PC-9 (cell line): ENCODE measurements around the gene RTP5. TPM values are rescaled to one million over a fixed set of nuclear protein-coding genes. Genes with fewer than 3 reads are reported as not detected.

ENCODE experiments used
- BruUV-seq: library from RNA; stranded (reverse); fragments of 400-500 nt; replicated peaks from 2 replicates; lab custom pipeline; 2021; lab: Mats Ljungman, UMichigan
- CTCF ChIA-PET: fragments of 300-600 bp; sonication (Branson Sonifier 250); formaldehyde crosslinking; loops from one replicate; lab custom pipeline; 2022; ENCODE audit warnings: antibody characterized with exemption; lab: Charles Lee
- POLR2A ChIA-PET: fragments of 300-600 bp; sonication (Branson Sonifier 250); formaldehyde crosslinking; loops from one replicate; lab custom pipeline; 2022; ENCODE audit warnings: antibody characterized with exemption; ENCODE audit not compliant: unreplicated experiment; lab: Charles Lee
- DNase-seq, 2 experiments: peaks; one replicate each; pipeline versions ENCODE4 v3.0.0 to v3.0.0-alpha.2; 2015 to 2022; ENCODE audit warnings: mixed read lengths in 1 of 2
- H2AFZ ChIP-seq: fragments of 200-600 bp; sonication (generic); 2 replicates; pipeline ENCODE4 v1.8.1; 2017; ENCODE audit warnings: antibody characterized with exemption
- H3F3A ChIP-seq: fragments of 200-600 bp; sonication (generic); 2 replicates; pipeline ENCODE4 v1.8.1; 2017; ENCODE audit warnings: antibody characterized with exemption, mild to moderate bottlenecking, low read depth; ENCODE audit not compliant: insufficient read depth
- H3K27ac ChIP-seq: fragments of 200-600 bp; sonication (generic); 2 replicates; pipeline ENCODE4 v1.6.1; 2016; ENCODE audit warnings: mixed run types
- H3K27me3 ChIP-seq: fragments of 200-600 bp; sonication (generic); 2 replicates; pipeline ENCODE4 v1.6.1; 2016; ENCODE audit warnings: low read depth, mixed run types; ENCODE audit not compliant: insufficient read depth
- H3K36me3 ChIP-seq: fragments of 200-600 bp; sonication (generic); 2 replicates; pipeline ENCODE4 v1.6.1; 2016; ENCODE audit warnings: low read depth, mixed run types
- H3K4me1 ChIP-seq: fragments of 200-600 bp; sonication (generic); replicated peaks from 2 replicates; pipeline ENCODE4 v1.6.1; 2016; ENCODE audit warnings: mixed run types; ENCODE audit not compliant: insufficient read depth
- H3K4me2 ChIP-seq: fragments of 200-600 bp; sonication (generic); 2 replicates; pipeline ENCODE4 v1.6.1; 2017; ENCODE audit warnings: mixed run types
- H3K4me3 ChIP-seq: fragments of 200-600 bp; sonication (generic); 2 replicates; pipeline ENCODE4 v1.6.1; 2016; ENCODE audit warnings: mixed run types
- H3K79me2 ChIP-seq: fragments of 200-600 bp; sonication (generic); 2 replicates; pipeline ENCODE4 v1.6.1; 2017; ENCODE audit warnings: low read depth, mixed run types
- H3K9me2 ChIP-seq: fragments of 200-600 bp; sonication (generic); 2 replicates; pipeline ENCODE4 v1.8.1; 2017; ENCODE audit warnings: mild to moderate bottlenecking; ENCODE audit not compliant: insufficient read depth
- H3K9me3 ChIP-seq: fragments of 200-600 bp; sonication (generic); 2 replicates; pipeline ENCODE4 v1.8.1; 2016; ENCODE audit warnings: low read depth; ENCODE audit not compliant: insufficient read depth
- H4K20me1 ChIP-seq: fragments of 200-600 bp; sonication (generic); 2 replicates; pipeline ENCODE4 v1.8.1; 2017; ENCODE audit not compliant: insufficient read depth
- EZH2 ChIP-seq: fragments of 200-600 bp; sonication (generic); IDR thresholded peaks from 2 replicates; pipeline ENCODE4 v1.8.0; 2017; ENCODE audit warnings: antibody characterized with exemption, low read depth
- intact Hi-C: fragments of 100-400 bp; cut with micrococcal nuclease; formaldehyde crosslinking; loops from one replicate; pipeline ENCODE4 v1.10.0; 2022; ENCODE audit not compliant: unreplicated experiment
- total RNA-seq: library from RNA; stranded (reverse); gene quantifications from 2 replicates; pipeline ENCODE4 v1.2.3, GENCODE V29; 2021
- TF ChIP-seq, protein P1 (sequence below): fragments of 200-600 bp; sonication (generic); conservative IDR thresholded peaks from 2 replicates; pipeline ENCODE4 v1.6.1; 2017; ENCODE audit warnings: mixed run types, antibody characterized with exemption, mild to moderate bottlenecking, moderate library complexity

RTP5 gene
- total RNA-seq, 1 experiment from 2014 or later, result not detected

GRCh38 chr2:241834527-241835210 lies 34.9 kb upstream of the RTP5 start:
- no peak overlapping the region for H3K27ac ChIP-seq

GRCh38 chr2:241835611-241836010 lies 33.9 kb upstream of the RTP5 start:
- H3K4me2 ChIP-seq, result no peak overlapping the region
- H3K4me1 ChIP-seq, result peaks cover 4% of the 10 kb centered on the region; the same call in 1 of the 2 replicates
- no peak for DNase-seq
- ChIA-PET POLR2A (no interaction called here), CTCF (no interaction called here)
- no TSS peak for BruUV-seq
- TF ChIP-seq, protein P1, sequence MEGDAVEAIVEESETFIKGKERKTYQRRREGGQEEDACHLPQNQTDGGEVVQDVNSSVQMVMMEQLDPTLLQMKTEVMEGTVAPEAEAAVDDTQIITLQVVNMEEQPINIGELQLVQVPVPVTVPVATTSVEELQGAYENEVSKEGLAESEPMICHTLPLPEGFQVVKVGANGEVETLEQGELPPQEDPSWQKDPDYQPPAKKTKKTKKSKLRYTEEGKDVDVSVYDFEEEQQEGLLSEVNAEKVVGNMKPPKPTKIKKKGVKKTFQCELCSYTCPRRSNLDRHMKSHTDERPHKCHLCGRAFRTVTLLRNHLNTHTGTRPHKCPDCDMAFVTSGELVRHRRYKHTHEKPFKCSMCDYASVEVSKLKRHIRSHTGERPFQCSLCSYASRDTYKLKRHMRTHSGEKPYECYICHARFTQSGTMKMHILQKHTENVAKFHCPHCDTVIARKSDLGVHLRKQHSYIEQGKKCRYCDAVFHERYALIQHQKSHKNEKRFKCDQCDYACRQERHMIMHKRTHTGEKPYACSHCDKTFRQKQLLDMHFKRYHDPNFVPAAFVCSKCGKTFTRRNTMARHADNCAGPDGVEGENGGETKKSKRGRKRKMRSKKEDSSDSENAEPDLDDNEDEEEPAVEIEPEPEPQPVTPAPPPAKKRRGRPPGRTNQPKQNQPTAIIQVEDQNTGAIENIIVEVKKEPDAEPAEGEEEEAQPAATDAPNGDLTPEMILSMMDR, result no peak
- TF ChIP-seq EZH2, result no peak
- H4K20me1 ChIP-seq, result no peaks in the 10 kb centered on the region
- H3K9me3 ChIP-seq, result no peaks in the 10 kb centered on the region
- intact Hi-C loops, result no loop called here
- peaks cover 59% of the 10 kb centered on the region for H3K27me3 ChIP-seq
- H3K79me2 ChIP-seq, result no peaks in the 10 kb centered on the region
- H2AFZ ChIP-seq, result no peak overlapping the region
- no peak overlapping the region for H3K27ac ChIP-seq
- H3F3A ChIP-seq, result no peaks in the 10 kb centered on the region
- no peak overlapping the region for H3K4me3 ChIP-seq
- H3K9me2 ChIP-seq, result no peaks in the 10 kb centered on the region
- H3K36me3 ChIP-seq, result no peaks in the 10 kb centered on the region

More at GRCh38 chr2:241834527-241835210, 34.9 kb upstream of the RTP5 start:
- H3K4me2 ChIP-seq, result no peak overlapping the region
- no TSS peak for BruUV-seq
- ChIA-PET CTCF (interaction anchor here (0.6 kb wide), 2 partner anchors 12 to 175 kb away, joined by 3 to 6 read pairs; no protein-coding TSS in a partner anchor), POLR2A (no interaction called here)
- no peaks in the 10 kb centered on the region for H3F3A ChIP-seq
- H4K20me1 ChIP-seq, result no peaks in the 10 kb centered on the region
- no peak overlapping the region for H3K4me3 ChIP-seq
- H3K4me1 ChIP-seq, result peaks cover 4% of the 10 kb centered on the region; the same call in 1 of the 2 replicates
- no peaks in the 10 kb centered on the region for H3K36me3 ChIP-seq
- intact Hi-C loops, result no loop called here
- H3K27me3 ChIP-seq, result peaks cover 57% of the 10 kb centered on the region
- TF ChIP-seq EZH2, result no peak
- no peaks in the 10 kb centered on the region for H3K79me2 ChIP-seq
- no peaks in the 10 kb centered on the region for H3K9me2 ChIP-seq
- no peak for DNase-seq
- no peak overlapping the region for H2AFZ ChIP-seq
- no peaks in the 10 kb centered on the region for H3K9me3 ChIP-seq

DNA sequence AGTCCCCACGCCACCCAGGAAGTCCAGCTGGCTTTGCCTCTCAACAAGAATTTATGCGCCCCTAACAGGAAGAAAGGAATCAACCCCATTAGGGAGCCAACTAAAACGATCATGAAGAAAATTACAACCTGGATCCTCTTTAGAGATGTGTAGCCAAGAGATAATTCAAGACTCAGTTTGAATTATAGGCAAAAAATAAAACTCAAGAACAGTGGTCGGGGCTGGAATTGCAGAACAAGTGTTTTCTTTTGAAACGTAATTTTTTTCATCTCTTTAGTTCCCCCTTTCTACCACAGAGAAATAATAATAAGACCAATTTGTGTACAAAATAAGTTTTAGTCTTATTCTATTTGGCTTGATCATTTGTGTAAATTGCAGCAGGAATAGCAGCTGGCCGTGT lies 33.2 kb upstream of the RTP5 start:
- Histone ChIP-seq H3F3A (no peaks in the 10 kb centered on the region), H3K4me1 (peaks cover 4% of the 10 kb centered on the region; the same call in 1 of the 2 replicates), H3K9me2 (no peaks in the 10 kb centered on the region), H4K20me1 (no peaks in the 10 kb centered on the region), H3K79me2 (no peaks in the 10 kb centered on the region), H3K27me3 (peaks cover 53% of the 10 kb centered on the region), H3K4me3 (no peak overlapping the region), H3K9me3 (no peaks in the 10 kb centered on the region), H3K4me2 (no peak overlapping the region), H2AFZ (no peak overlapping the region), H3K36me3 (no peaks in the 10 kb centered on the region), H3K27ac (no peak overlapping the region)
- intact Hi-C loops, result no loop called here
- BruUV-seq, result no TSS peak
- CTCF ChIA-PET, result interaction anchor here (1.0 kb wide), 1 partner anchor 101 kb away, joined by 3 read pairs; no protein-coding TSS in a partner anchor
- POLR2A ChIA-PET, result no interaction called here
- TF ChIP-seq, protein P1, result no peak
- no peak for TF ChIP-seq EZH2
- no peak for DNase-seq
